Suppressor macrophage treated with lipopolysaccharide for 4 hours (primary cell): ENCODE measurements around the gene HPS4.

ENCODE experiments used
- DNase-seq: peaks from one replicate; pipeline ENCODE4 v3.0.0-alpha.2; 2020

HPS4 gene

DNA sequence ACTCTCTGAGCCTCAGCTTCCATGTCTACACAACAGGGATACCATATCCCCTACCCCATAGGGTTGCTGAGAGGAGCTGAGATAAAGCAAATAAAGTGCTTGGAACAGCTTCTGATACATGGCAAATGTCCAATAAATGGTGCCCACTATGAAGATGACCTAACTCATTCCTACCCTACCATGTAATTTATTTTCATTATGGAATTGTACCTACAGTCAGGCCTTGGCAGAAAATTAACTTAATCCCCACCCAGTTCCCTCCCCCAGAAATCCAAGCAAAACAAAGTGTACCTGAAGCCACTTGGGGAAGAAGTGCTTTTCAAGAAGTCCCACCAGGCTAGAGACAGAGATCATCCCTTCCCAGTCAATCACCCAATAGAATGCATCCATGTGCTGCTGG lies 10.9 kb upstream of the HPS4 start:
- DNase-seq = no peak

DNA sequence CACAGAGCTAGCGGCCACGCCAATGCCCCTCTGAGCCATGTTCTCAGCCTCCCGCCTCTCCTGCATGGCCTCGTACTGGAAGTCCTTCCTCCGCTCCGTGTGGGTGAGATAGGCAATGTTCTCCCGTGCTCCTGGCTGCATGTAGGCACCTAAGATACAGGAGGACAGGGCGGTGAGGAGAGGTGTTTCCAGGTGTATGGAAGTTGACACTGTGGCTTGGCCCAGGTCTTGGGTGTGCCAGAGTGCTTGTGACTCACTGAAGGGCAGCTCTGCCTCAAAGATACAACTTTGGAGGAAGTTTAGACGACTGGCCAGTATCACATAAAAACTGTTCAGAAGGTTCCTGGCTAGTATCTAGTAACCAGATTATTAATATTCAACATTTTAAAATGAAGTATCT lies 8.6 kb upstream of the HPS4 start:
- no peak for DNase-seq

DNA sequence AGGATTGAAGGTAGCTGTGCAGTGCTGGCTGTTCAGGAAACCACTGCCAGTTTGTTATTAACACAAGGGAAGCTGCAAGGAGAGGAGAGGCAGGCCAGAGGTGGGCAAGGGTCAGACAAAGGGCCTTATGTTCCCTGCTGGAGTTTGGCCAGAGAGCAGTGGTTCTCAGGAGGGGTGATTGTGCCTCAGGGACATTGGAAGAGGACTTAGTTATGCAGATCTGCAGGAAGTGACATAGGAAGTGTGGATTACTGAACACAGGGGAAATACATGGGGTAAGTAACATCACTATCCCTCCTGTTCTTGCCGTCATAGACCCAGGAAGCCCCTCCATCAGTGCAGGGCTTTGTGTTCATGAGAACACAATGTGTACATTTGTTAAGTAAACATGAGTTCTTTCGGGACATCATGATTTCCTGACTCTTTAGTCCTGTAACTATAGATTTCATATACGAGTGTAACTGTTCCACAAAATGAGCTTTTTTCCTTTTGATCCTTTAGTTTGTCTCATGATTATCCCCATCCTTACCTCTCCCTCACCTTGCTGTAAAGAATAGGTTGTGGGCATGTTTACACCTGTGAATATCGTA lies 6.0 kb upstream of the HPS4 start:
- no peak for DNase-seq

DNA sequence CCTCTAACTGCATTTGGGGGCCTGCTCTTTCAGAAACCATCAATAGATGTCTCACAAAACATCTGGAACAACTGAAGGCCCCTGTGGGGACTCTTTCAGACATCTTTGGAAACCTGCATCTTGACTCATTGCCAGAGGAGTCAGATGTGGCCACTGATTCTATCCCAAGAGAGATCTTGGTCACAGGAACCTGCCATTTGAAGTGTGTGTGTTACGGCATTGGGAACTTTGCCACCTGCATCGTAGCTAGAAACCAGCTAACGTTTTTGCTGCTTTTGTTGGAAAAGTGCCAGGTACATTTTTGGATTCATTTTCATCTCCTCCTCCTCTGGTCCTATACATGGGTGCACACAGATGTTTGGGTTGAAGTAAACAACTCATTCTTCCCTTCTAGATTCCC lies 4.4 kb upstream of the HPS4 start:
- no peak for DNase-seq

DNA sequence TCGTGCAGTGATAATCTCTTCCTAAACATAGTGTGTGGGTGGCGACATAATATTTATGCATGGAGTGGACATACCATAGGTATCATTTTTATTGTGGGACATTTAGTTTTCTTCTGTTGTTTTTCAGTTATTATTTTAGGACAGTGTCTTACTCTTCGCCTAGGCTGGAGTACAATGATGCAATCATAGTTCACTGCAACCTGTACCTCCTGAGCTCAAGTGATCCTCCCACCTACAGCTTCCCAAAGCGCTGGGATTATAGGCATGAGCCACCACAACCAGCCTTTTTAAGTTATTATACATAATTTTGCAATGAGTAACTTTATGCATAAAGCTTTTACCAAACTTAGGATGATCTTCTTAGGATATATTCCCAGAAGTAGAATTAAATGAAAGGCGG lies 2.8 kb upstream of the HPS4 start:
- no peak for DNase-seq

DNA sequence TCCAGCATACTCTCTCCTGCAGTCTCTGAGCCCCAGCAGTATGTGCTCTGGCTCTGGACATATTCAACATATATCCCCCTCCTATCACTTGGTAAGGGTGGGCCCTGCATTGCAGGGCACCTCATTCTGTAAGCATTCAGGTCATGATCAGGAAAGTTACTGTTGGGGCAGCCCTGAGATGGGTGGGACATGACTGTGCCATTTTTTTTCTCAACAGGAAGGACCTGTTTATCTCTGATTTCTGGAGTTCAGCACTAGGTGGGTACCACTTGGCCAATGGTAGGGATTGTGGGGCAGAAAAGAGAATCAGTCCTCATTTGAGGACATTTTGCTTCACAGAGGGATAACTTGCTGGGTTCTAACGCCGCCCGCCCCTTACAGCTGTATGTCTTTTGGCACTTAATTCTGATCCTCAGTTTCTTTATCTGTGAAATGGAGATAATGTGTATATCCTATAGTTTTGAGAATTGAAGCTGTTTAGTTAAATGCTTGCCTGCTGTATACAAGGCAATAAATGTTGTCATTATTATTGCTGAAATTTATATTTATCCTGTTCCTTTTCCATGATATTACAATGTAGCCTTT lies 2.3 kb upstream of the HPS4 start:
- DNase-seq = no peak

DNA sequence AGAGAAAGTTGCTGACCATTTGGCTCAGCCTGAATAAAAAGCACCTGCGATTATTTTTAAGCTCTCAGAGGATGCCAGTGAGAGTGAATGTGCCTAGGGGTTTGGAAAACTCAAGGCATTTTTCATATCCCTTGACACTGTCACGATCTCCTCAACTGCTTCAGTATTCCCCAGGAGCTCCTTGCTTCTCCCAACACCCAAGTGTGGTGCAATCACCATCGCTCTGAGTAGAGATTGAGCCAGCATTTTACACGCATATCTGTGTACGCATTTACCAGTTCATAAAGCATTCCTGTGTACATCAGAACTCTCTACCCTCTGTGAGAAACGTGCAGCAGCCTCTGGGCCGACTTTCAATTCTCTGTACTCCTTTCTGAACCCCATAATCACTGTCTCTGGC lies 1.4 kb upstream of the HPS4 start:
- DNase-seq = no peak

DNA sequence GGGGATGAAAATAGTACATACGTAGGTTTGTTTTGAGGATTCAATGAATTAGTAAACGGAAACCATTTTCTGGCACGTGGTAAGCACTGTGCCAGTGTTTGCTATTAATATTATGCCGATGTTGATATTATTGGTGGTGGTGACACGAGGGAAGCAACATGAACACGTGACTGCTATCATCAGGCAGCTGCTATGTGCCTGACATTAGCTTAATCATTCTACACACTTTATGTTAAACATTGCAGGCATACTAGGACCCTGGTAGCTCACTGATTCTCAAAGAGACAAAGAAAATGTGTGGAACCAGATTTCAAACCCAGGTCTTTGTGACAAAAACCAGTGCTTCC lies 750 bp upstream of the HPS4 start:
- no peak for DNase-seq

DNA sequence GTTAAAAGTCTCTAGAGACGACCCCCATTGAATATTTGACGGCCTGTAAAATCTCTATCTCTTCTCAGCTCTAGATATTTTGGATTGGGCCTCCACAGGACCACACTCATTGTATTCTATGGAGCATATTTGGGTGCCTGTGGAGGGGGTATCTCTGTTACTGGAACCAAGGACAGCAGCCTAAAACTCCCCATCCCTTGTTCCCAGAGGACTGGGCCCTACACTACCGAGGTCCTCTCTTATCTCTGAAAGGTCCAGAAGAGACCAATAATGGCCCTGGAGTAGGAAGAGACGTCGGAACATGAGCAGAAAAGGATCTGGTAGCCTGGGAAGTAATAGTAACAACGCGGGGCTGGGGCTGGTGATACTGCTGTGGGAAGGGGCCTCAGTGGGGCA lies 542 bp downstream of the HPS4 start:
- DNase-seq = no peak

DNA sequence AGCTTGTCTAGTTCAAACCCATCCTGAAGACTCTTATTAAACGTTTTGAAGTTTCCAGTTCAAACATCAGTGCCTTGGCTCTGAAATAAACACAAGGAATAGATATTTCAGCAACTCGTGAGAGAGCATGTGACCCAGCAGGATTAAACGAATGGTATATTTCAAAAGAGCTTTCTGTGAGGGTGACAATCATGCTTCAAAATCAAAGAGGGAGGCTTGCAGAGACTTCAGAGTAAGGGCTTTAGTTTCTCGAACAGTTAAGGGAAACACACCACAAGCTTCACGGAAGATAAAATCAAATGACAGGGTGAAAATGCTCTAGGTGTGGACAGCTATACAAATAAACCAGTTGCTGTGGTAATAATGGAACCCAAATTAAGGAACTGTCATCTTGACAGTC lies 1.4 kb downstream of the HPS4 start:
- no peak for DNase-seq

DNA sequence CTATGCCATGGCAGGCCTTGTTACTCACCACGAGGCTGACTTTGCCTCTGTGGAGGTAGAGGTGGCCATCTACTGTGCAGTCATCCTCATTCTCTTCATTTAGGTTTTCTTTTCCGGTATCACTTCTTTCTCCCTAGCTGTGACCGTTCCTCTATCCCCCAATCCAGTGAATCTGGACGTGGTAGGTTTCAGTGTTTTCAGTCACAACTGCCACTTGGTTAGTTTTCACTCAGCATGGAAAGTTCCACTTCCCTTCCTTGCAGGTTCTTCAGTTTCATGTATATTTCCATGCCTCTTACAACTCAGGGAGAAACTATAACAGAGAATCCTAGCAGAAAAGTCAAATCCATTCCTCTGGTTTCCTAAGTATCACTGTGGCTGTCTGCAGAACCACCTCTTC lies 1.9 kb downstream of the HPS4 start:
- DNase-seq = peak; percentile 56

DNA sequence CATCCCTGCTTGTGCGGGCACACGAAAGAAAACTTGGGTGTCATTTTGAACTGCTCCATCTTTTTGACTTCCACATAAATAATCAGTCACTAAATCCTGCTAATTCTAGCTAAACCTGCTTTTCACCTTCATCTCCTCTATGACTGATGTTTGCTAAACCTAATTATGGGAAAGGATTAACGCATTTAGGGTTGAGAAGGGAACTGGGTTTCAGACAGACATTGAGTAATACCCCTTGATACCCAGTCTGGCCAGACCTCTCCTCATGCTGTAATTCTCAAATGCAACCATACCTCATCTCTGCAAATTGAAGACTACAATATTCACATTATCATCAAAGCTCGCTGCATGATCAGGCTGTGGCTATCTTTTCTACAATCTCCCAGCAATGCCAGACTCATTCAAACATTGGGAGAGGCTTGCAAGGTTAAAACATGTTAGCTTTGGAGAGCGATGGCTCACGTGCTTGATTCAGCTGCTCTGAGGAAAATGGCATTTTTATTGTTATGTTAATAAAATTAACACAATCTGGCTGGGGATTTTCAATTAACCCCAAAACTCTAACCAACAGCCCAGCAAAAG lies 2.4 kb downstream of the HPS4 start:
- DNase-seq = no peak

DNA sequence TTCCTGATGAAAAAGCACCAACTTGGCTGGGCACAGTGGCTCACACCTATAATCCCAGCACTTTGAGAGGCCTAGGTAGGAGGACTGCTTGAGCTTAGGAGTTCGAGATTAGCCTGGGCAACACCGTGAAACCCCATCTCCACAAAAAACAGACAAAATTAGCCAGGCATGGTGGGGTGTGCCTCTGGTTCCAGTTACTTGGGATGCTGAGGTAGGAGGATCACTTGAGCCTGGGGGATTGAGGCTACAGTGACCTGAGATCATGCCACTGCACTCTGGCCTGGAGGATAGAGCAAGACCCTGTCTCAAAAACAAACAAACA lies 3.0 kb downstream of the HPS4 start:
- DNase-seq = no peak

DNA sequence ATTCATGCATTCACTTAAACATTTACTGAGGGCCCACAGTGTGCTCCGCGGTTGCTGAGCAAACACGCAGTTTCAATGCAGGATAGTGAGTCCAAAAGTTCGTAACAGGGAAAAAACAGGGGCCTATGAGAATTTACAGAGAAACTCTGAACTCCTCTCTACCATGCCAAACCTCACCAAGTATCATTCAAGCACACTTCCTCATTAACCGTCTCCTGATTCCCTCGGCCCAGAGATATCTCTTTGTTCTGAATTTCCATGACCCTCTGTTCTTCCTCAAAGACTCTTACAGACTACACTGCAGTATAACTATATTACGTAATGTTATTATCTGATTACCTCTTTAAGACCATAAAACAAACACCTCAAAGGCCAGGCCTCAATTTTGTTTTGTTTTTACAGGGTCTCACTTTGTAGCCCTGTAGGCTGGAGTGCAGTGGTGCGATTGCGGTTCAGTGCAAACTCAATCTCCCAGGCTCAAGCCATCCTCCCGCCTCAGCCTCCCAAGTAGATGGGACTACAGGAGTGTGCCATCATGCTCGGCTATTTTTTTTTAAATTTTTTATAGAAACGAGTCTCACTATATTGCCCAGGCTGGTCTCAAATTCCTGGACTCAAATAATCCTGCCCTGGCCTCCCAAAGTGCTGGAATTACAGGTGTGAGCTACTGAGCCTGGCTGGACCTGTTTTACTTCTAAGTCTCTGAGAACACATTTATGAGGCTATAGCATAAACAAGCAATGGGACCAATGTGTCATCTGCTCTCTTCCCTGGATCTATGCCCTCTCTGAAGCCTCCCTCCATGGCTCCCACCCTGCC lies 3.6 kb downstream of the HPS4 start:
- DNase-seq = peak; percentile 47

DNA sequence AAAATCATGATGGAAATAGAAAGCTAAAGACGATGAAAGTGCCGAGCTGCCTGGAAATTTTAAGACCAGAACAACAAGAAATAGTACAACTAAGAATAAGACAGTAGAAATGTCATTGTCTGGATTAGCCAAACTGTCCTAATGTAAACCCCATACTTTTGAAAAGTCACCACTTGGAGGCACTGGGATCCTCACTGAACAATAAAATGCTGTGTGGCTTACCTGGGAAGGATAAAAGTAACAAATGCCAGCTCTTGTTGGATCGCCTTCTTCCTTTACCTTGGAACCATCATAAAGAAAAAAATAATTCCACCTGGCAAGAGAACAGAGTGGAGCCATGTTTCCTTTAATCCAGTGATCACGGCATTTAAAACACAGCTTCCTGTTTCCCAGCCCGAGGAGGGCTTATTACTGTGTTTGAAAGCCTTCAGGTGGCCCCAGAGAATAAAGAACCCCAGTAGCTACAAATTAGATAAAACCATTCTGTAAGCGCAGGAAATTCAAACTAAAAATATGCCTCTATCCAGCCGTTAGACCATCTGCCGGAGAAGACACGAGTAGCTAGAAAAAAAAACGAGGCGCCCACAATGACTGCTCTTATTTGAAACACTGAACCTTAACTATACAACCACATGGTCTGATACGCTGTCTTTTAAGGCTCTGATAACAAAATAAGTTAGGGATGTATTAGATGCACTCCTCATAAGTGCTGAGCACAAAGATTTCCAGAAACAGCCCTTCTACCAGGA lies 4.4 kb downstream of the HPS4 start:
- DNase-seq = no peak

DNA sequence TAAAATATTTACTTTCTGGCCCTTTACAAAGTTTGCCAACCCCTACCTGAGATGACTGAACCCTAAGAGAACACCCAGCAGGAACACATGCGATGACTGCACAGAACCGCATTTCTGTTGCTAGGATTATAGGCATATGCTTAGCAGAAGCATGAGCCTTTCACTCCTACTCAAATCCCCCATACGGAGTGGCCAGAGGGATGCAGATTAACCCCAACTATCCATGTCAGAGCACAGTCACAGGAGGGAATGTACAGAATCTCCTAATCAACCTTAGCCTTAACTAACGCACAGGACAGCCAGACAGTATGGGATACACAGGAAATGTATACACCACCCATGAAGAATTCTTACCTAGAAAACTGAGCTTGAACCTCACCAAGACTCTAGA lies 6.2 kb downstream of the HPS4 start:
- DNase-seq = no peak

DNA sequence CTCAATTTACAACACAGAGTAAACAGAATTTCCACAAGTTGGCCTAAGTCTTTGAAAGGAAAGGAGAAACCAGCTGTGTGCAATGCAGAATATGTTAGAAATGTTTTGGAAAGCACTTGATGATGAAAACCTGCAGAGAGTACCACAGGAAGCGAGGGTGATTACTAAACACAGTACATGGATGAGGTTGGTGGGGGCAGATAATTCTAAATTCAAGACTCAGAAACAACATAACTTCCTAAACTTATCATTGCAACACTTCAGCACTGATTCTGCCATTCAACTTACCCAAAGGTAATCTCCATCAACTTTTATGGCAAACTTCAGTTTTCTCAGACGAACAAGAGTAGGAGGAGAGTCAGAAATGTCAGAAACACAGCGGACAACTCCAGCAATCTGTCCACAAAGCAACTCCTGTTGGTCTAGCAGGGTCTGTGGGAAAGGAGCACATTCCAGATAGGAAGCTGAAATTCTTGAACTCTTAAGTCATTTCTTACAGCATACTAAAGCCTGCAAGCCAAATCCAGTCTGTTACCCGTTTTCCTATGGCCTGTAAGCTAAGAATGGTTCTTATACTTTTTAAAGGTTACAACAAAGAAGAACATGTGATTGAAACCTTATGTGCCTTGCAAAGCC lies 6.8 kb downstream of the HPS4 start:
- peak; percentile 35 for DNase-seq

DNA sequence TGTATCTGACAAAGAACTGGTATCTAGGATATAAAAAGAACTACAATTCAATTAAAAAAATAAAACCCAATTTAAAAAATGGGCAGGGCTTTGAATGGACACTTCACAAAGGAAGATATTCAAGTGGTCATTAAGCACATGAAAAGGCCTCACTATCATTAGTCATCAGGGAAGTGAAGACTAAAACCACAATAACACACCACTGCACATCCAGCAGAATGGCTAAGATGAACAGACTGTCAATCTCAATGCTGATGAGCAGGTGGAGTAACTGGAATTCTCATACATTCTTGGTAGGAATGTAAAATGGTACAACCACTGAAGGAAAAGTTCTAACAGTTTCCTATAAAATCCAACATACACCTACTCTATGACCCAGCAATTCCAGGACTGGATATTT lies 8.9 kb downstream of the HPS4 start:
- DNase-seq = peak; percentile 65

DNA sequence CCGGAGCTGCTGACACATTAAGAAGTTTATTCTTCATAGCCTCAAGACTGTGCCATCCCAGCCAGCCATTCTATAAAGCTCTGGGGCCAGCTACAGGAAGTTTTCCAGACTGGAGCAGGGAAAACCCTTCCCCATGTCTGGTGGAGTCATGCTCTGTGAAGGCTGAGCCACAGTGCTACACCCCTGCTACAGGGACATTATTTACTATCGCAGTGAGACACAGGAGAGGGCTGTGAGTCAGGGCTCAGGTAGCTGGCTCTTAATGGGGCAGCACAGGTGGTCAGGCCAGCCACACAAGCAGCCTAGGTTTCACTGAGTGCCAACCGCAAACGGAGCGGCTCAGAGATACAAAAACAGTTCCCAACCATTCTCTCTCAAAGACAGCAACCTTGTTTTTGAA lies 12.1 kb downstream of the HPS4 start:
- no peak for DNase-seq

DNA sequence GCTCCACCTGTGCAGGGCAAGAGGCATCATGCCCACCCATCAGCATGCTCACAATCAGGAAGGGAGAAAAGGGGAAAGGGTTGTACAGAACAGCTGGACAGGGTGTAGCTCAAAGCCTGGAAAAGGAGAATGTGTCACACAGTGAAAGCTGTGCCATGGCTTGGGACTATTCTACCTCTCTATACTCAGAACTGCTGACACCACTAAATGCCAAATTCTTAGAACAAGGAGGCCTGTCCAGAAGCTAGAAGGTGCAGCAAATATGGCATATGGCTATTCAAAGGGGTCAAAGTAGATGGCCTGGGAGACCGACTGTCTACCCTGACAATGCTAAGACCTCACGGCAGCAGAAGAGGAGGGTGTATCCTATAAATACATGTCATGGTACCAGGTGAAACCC lies 12.8 kb downstream of the HPS4 start:
- DNase-seq = no peak

DNA sequence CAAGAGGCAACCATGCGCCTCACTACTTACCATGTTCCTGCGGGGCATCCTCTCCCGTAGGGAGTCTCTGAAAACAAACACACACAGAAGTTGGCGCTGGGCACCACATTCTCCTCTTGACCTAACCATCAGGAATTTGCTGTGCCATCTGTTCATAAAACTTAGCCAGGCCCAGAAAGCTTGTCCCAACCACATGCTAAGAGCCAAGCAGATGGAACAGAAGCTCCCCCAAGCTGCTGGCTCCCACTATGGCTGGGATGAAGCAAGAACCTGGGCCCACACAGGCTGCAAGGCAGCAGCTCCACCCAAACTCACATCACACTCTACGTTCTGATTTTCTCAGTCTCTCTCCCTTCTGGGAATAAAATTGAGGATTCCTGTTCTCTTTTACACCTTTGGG lies 17.4 kb downstream of the HPS4 start:
- DNase-seq = no peak

DNA sequence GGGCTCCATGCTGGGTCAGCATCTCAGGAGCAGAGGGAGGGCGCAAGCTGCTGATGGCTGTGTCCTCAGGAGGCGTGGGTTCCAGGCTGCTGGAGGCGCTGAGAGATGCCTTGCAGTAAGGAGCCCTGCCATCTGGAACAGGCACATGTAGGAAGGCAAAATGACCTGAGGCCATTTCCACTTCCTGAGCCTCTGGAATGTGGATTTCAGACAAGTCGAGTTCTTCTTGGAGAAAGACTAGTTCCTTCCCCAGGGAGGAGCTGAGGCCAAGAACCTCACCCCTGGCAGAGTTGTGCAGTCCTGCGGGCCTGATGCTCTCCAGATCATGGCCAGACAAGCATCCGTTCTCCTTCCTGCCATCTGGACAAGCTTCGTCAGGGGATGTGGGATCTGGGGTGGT lies 19.3 kb downstream of the HPS4 start:
- no peak for DNase-seq

DNA sequence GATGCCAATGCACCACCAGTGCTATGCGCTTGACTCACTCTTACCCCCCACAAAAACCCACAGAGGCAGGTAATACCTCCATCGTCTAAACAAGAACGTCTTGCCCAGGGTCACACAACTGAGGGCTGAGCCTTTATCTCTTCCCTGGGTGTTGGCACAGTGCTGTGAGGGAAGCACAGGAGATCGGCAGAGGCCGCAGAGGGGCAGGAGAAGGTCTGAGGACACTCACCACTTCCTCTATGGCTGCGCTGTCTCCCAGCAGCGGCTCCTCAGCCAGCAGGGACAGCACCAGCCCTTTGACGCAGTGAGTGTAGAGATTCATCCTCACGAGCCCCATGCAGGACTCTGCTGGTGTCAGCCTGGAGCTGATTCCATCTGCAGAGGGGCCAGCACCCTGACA lies 19.9 kb downstream of the HPS4 start:
- no peak for DNase-seq
